Measurements from ENCODE around the gene CCDC51.
A peak's percentile ranks its signal among the peaks of the same experiment; 100 is the strongest.
"Not testable (repeated sequence)": the region's sequence is repeated elsewhere in the genome, so short reads cannot be mapped to it uniquely, and the experiment has no call there.

CCDC51 gene

GRCh38 chr3:48406443-48407431 is 33.2 kb downstream of the CCDC51 start:
- no peak for DNase-seq (ENCODE audit: low read depth in 2 of 2)

DNA sequence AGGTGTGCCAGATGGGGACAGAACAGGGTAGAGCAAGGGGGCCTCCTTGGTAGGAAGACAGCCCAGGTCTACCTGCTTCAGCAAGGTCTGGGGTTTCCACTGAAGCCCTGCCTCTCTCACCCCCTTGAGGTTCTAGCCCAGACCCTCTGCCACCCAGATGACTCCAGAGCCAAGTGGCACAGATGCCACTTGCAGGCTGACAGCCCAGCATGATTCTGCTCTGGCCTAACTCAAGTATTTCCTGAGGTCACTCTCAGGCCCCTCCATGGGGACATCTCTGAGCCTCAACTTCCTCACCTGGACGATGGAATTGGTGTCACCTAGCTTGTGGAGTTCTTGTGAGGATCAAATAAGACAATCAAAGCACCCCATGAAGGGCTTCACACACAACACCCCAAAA is 33.9 kb downstream of the CCDC51 start:
- DNase-seq (ENCODE audit: low read depth in 2 of 2), result no peak

DNA sequence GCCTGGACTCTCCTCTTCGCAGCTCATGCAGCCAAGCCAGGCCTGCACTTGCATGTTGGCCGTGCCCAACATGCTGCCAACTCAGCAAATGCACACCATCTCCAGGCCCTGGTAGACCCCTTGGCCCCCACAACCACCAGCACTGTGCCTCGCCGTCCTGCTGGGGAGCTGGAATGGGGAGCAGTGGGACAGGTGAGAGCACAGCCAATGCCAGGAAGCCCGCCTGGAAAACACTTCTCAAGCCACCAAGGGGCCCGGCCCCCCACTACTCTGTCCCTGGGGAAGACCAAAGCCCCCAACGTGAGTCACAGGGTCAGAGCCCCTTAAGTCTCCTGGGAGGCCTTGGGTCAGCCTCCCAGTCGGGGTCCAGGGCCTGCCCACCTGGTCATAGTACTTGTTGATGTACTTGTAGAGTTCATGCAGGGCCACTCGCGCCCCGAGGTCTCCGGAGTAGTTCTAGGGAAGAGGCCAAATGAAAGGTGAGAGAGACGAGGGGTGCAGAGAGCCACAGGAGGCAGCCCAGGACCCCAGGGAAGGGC is 34.5 kb downstream of the CCDC51 start:
- DNase-seq (ENCODE audit: low read depth in 2 of 2), result no peak

DNA sequence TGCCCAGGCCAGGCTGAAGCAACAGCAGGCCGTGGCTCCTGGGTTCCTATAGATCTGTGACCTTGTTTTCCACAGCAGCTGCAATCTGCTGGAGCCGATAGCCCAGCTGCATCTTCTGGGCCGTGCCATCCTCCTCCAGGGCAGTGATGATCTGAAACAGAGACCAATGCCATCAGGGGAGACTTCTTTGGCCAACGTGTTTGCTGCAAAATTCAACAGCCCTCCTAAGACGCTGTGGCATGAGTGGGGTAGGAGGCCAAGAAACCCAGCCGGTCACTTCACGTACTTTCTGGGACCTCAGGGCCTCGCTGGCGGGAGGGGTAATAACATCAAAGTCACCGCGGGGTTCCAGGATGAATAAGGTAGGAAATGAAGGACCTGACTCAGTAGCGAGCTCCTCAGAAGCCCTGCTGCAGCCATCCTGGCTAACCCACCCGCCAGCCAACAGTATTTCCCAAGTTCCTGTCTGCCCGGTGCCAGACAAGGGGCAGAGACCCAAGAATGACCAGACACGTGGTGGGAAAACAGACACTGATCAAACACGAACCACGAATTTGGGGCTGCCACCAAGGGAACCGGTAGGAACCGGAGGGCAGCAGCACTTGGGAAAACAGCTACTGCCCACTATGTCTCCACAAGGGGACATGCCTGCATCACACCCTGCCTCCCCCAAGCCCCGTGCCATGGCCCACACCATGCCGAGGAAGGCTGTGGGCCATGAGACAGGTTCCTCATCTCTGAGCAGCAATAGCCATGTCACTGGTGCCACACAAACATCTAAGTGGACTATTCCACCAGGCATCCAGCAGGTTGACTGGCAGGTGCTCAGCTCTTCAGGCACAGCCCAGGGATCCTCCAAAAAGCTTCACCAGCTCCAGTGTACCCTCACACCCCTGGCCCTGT is 35.2 kb downstream of the CCDC51 start:
- DNase-seq (ENCODE audit: low read depth in 2 of 2), result no peak

GRCh38 chr3:48403533-48404439 is 36.1 kb downstream of the CCDC51 start:
- no peak for DNase-seq (ENCODE audit: low read depth in 2 of 2)

DNA sequence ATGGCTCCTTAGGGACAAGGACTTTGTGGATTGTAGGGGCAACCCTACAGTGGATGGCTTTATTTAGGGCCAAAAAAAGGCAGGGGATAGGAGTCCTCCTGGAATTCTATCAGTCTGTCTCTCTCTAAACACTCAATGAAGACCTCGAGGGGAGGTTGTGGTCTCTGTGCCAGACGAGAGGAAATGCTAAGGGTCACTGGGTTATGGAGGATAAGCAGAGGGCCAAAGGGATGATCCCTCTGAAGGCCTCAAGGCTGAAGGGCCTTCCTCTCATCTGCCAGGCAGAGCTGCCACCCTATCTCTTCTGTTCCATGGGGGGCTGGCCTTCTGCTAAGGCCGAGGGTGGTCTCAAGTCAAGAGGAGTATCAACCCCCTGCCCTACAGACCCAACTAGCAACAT is 37.0 kb downstream of the CCDC51 start:
- no peak for DNase-seq (ENCODE audit: low read depth in 2 of 2)

- DNase-seq (ENCODE audit: low read depth in 2 of 2), result no peak
Measured at GRCh38 chr3:48402281-48402732, 37.6 kb downstream of the CCDC51 start.

GRCh38 chr3:48401434-48401901 is 38.5 kb downstream of the CCDC51 start:
- DNase-seq (ENCODE audit: low read depth in 2 of 2), result not testable (repeated sequence)

DNA sequence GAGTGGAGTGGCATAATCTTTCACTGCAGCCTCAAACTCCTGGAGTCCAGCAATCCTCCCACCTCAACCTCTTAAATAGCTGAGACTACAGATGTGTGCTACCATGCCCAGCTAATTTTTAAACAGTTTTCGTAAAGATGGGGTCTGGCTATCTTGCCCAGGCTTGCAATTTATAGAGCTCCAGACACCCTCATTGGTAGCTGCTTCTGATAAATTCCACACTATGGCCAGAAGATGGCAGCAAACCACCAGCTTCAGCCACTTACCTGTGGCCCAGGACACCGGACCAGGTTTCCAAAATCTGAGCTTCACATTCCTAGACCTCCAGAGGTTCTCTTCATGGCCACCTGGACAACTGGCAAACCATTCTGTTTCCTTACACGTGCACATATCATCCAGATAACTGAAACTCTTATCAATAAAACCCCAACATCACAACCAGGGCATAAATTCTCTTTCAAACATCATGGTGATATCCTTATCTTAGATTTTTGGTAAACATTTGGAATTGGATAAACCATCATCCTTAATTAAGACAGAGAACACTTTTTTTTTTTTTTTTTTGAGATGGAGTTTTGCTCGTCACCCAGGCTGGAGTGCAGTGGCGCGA is 39.0 kb downstream of the CCDC51 start:
- peak; percentile 29 to 61 for DNase-seq (ENCODE audit: low read depth in 2 of 2)

GRCh38 chr3:48399387-48400172 is 40.3 kb downstream of the CCDC51 start:
- no peak for DNase-seq (ENCODE audit: low read depth in 2 of 2)

DNA sequence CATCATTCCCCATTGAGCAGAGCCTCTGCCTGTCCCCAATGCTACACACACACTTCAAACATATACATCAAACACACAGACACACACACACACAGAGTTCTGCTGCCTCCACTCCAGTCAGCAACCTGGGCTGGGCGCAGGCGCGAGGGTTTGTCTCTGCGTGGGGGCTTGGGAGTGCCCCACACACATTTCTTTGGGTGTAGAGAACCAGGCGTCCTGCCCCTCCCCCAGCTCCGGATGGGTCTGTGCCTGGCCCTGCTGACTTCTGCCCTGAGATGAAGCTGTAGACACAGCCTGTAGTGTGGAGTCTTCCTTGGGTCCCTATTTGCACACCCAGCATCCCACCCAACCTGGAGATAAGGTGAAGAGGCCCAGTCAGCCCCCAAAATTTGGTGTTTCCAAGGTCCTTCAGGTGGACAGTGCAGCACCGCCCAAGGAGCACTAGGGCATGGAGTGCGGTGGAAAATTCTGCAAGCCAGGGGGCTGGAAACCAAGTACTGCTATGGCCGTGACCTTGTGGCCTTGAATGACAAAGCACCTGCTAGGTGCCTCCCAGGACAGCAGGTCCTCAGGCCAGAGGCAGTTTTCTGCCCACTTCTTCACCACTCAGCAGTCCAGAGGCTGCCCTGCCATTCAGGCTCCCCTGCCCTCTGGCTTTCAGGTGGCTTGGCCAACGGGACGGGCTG is 41.1 kb downstream of the CCDC51 start:
- no peak for DNase-seq (ENCODE audit: low read depth in 2 of 2)

- DNase-seq (ENCODE audit: low read depth in 2 of 2), result no peak
Measured at GRCh38 chr3:48397767-48398681, 41.9 kb downstream of the CCDC51 start.

- no peak for DNase-seq (ENCODE audit: low read depth in 2 of 2)
Measured at GRCh38 chr3:48395714-48396113, 44.2 kb downstream of the CCDC51 start.

GRCh38 chr3:48394391-48394790 is 45.5 kb downstream of the CCDC51 start:
- DNase-seq (ENCODE audit: low read depth in 2 of 2), result no peak

DNA sequence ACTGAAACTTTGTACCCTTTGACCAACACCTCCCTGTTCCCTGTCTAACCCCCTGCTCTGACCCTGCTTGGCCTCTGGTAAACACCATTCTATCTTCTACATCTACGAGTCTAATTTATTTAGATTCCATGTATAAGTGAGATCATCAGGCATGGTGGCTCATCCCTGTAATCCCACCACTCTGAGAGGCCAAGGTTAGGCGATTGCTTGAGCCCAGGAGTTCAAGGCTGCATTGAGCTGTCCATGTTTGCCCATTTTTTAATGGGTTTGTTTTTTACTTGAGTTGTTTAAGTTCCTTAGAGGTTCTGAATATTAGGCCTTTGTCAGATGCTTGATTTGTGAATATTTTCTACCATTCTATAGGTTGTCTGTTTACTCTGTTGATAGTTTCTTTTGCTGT is 51.0 kb downstream of the CCDC51 start:
- DNase-seq (ENCODE audit: low read depth in 2 of 2), result no peak

GRCh38 chr3:48387634-48388033 is 52.3 kb downstream of the CCDC51 start:
- DNase-seq (ENCODE audit: low read depth in 2 of 2), result no peak

Data from stimulated activated CD4-positive, alpha-beta T cell treated with anti-CD3 and anti-CD28 coated beads, Interleukin-1b, Interleukin-23, amount 100 ng/mL, for 4 hours (primary cell).